Measurements from ENCODE around the gene PHYHIPL.

PHYHIPL gene

DNA sequence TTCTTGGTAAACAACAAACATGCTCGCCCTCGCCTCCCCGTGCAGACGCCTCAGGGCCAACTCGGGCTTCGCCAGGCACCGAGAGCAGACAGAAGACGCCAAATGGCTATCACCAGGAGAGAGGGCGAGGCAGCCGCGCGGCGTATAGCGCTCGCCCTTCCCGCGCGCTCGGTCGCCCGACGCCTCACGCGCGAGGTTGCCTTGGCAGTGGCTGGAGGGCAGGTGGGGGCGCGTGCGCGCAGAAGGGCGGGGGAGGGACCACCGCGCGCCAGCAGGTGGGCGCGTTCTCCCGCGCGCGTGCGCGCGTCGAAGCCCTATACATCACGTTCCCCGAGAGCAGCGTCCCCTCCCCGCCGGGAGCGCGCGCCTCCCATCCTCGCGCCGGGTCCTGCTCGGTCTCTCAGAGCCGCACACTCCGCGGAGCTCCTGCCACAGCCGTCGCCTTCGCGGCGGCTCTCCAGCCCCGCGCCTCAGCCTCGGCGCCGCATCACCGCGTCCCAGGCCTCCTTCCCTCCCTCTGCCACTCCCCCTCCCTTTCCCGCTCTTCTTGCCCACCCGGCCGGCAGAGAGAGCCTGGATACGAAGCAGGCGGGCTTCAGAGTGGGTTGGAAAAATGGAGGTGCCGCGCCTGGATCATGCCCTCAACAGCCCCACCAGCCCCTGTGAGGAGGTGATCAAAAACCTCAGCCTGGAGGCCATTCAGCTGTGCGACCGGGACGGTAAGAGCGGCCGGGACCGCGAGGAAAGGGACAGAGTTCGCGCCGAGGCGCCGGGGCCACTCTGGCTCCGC lies at the start of gene PHYHIPL:
PHYHIPL (plus strand) TSS at position 403 of the 790 bp plus-strand sequence; CDS start at position 614, 211 bp downstream.
- DNase-seq = no peak

DNA sequence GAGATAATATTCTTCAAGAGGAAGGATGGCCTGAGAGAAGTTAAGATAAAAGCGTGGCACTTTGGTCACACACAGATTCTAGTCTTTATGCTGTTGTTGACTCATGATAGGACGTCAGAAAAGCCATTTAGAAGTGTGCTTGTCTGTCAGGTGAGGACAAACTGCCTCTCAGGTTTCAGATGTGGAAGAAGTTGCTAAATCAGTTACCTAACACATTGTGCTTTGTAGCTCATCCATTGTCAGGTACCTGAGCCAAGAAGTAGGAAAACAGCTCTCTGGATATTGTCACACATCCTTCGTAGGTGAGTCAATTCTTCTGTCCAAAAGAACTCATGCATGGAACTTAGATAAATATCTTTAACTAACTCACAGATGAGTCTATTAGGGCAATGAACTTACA lies 49.5 kb upstream of the PHYHIPL start:
- no peak for DNase-seq

DNA sequence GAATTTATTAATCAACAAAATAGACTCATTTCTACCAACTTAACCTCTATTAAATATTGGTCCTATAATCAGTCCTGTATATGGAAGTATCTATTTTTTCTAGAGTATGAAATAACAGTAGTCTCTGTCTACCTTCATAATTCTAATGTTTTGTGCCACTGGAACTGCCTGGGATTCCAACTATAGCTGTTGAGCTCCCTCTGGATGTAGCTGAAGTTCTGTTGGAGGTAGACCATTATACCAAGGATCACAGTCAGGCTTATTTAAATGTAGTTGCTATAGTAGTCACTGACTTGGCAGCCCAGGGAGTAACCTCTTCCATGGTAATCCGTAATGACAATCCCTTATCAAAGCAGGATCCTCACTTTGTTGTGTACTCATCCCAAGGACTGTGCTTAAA lies 48.5 kb upstream of the PHYHIPL start:
- no peak for DNase-seq

DNA sequence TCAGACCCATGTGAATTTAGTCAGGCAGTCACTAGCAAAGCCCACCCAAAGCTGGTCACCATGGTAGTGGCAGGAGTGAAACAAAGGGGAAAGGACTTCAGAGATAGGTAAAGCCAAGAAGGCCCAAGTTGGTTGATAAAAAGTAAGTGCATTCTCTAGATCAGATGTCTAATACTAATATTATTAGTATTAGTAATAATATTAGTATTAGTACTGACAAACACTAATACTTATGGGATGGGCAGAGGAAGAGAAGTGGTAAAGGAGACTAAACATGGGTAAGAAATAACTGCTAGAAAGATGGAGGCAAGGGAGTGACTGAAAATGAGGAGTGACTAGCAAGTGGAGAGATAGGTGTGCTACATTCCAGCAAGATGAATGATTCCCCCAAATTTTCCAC lies 46.6 kb upstream of the PHYHIPL start:
- DNase-seq = no peak

DNA sequence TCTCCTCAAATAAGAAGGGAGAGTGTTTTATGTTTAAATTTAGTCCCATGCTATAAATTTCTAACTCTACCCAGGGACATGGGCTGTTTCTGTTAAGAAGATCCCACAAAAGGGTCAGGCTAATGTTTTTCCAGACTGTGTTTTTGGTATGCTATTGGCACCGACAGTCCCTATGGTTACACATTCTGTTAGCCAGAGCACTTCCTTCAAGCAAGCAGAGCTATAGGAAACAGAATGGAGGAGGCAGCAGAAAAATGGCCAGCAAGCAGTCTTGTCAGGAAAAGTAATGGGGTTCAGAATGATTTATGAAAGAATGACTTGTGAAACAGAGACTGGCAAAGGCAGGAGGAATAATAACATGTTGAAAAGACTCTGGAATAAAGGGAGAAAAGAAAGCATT lies 44.8 kb upstream of the PHYHIPL start:
- no peak for DNase-seq

DNA sequence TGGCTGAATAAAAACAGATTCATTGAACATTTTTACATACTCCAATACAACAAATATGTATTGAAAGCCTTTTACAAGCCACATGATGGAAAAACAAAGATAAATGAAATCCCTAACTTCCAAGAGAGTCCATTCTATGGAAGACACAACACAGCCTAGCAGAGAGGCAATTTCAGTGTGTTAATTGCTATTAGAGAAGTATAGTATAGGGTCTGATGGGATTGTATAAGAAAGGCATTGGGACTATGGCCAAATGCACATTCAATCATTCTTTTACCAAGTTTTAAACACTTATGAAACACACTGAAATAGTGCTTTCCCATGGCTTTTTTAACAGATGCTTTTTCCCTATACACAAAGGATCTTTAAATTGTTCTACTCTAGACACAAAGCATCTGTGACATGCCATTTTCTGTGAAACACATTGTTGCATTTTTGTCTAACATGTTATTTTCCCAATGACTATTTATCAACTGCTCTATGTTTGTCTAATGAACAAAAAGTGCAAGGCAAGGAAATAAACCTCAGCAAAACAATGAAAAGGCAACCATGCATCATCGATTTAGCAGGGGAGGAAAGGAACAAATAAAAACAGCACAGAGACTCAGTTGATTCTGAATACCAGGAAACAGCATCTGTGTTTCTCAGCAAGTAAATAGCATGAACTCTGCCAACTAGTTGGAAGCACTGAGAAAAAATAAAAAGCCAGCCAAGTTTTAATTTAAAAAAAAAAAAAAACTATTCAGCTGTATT lies 42.4 kb upstream of the PHYHIPL start:
- no peak for DNase-seq

DNA sequence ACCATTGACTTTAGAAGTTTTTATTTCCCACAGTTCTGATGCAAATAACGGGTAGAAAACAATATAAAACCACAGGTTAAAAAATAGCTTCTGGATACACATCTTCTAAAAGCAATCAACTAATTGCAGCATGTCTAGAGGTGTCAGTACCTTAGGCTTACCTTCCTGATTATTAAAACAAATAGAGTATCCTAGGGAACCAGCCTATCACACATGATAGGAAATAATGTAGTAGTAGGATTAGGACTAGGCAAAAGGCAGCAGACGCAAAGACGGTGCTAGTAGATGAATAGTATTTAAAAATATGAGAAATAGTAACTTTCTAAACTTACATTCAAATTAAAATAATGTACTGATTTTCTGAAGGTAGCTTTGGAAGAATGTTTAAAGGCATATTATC lies 41.7 kb upstream of the PHYHIPL start:
- no peak for DNase-seq

DNA sequence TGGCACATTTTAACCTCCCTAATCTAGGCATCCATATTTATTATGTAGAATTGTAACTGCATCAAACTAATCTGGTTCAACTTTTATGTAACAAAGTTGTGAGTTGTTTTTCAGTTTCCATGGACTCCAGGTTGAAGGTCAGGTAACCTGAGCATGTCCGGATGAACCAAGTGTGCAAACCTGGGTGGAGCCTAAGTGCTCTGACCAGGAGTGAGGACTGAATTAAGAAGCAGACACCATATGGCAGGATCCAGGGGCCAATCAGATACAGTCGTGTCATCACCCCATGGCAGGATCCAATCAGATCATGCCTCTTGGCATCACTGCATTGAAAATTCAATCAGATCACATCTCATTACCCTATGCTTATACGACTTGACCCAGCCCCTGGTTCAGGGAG lies 41.2 kb upstream of the PHYHIPL start:
- no peak for DNase-seq

DNA sequence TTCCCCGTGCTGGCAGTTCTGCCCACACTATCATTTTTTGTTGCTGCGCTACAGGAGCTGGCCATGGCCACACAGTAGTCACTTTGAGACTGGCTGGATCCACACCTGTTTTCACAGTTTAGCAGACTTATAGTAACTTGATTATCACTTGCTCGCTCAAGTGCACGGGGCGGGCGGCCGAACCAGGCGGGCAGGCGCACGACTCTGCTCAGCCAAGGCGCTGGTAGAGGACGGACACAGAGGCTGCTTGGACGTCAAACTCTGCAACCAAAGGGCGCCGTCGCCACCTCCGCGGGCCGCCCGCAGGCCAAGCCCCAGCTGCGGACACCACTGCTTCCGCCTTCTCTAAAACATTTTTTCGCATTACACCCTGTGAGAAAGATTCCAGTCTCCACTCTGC lies 38.4 kb upstream of the PHYHIPL start:
- DNase-seq = no peak

DNA sequence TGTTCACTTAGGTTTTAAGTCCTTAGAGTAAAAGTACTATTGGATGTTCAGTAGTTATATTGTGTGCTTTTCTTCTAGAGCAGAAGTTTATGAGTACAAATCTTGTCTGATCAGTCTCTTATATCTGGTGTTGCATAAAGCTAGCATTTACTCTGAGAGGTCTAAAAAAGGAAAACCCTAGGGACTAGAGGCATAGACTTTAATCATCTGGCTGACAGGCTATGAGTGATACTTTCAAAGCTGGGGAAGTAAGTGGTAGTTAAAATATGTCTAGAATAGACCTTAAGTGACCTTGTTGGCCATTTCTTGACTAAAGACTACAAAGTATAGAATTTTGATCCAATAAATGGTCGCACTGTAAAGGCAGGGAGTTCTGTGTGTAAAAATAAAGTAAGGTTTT lies 32.9 kb upstream of the PHYHIPL start:
- DNase-seq = no peak

DNA sequence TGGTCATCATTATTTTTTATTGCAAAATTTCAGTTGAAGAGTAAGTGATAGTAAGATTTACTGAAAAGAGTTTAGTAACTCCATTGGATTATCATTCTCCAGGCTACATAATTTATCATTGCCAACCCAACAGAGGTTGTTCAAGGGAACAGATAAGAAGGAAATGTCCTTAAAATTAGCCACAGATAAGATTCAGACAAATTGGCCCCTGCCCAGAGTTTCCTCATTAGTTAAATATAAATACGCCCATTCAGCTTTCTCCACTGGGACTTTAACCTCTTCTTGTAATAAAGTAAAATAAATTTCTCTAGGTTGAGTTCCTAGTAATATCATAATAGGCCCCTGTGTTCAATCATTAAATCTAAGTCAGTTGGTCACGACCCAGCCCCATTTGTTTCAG lies 27.7 kb upstream of the PHYHIPL start:
- no peak for DNase-seq

DNA sequence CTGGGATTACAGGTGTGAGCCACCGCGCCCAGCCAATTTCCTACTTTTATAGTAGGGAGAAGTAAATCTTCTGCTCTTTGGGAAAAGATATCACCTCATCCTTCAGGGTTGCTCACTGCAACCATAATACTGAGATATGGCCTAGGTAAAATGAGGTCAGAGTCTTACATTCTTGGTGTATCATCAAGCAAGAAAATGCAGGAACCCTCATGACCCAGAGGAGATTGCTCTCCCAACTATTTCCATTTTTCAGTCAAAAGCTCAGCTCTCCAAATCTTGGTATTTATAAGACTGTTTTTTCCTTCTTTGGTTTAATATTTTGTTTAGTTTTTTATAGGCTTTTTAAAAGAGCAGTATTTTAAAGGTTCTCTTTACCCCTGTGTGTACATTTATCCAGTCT lies 20.9 kb upstream of the PHYHIPL start:
- DNase-seq = no peak

DNA sequence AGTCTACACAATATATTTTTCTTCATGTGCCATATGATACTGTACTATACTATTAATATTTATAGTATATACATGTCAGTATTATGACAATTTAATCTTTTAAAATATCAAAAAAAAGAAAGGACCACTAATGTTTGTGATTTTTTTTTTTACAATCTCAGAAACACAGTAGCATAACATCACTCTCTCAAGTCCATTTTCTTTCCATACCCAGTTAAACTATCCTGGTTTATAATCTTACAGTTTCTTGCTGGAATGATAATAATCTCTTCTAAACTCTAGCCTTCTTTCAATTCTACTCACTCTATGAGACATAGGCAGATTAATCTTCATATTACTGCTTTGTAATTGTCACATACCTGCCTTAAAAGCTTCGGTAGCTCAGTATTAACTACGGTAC lies 8.9 kb upstream of the PHYHIPL start:
- no peak for DNase-seq

DNA sequence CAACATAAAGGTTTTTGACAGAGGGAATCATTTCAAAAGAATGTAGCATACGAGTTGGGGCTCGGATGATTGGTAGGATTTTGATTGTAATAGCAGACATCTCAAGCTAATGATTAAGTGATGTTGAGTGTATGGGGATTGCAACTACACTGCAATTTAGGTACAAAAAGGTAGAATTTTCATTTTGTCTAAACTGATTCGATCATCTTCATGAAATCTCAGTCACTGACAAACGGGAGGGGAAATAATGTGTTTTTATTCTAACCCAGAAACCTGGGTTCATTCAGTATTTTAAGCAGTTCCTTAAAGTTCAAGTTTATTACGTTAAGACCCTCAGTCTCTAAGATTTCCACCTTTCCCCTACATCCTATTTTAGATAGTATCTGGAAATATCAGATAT lies 3.9 kb upstream of the PHYHIPL start:
- no peak for DNase-seq

DNA sequence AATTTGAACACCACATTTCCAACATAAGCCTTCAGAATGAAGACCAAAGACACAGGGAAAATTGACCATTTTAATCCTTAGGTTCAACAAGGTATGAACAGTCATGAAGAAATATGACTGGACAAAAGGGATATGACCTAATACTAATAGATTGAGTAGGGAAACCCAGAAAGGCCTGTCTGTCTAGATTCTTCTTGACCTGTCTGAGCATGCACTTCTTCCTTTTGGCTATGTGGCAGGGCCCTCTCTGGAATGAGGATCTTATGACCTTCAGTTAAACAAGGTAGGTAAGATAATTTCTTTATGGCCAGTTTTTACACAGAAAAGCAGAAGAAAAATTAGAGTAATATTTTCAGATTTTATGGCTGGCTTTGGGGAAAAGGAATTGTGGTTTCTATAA lies 3.0 kb upstream of the PHYHIPL start:
- DNase-seq = no peak

DNA sequence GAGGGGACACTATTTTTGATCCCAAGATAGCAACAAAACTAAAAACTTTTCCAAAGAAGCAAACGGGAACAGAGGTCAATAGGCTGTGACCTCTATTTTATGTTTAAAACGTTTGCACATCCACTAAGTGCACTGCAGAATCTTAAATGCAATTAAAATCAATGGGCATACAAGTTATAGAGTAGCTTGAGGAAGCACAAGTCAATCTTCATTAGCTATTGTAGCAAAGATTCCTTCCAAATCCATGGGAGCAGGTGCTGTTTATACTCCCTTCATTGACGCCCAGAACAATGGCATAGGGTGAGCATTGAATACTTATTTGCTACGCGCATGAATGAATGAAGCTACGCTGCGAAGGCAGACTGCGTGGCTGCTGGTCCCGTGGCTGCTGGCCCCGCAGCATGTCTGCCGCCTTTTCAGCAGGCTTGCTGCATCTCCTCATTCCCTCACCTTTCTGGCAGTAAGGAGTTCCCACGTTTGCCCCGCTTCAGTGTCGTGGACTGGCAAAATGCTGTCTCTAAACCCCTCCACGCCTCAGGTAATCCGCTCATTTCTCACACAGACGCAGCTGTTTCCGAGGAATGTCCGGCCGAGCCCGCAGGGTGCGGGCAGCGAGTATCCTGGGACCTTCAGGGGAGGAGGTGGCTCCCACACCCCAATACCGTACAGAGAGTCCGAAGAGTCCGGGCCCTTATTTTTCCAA lies 754 bp upstream of the PHYHIPL start:
- DNase-seq = no peak

DNA sequence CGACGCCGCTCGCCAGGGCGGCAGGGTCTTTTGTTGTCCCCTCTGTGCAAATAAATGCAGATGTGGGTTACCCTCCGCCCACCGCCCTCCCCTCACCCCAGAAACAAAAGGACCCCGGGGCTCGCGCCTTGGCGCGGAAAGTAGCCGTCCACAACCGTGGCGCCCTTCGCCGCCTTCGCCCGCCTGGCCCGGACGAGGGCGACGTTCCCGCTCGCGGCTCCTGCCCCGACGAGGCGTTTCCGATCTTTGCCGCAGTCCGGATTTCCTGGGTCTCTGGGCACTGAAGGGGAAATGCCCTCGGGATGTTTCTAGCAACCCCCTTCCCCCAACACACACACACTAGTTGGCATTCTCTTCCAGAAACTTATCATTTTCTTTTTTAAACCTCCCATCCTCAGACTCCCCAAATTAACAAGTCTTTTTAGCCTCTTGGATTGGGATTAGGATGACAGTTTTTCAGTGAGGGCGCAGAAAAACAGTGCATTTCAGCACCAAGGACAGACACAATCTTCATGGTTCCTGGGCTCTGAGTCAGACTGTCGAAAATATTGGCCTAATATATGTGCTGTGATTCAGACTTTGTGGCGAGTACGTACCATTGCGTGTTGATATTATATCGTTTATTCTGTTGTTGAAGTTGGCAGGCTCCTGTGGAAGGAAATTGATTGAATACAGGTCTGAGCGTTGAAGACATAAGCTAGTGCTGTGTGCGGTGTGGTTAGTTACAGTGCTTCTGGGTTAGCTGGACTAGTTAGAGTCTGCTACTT lies 771 bp downstream of the PHYHIPL start:
- no peak for DNase-seq

DNA sequence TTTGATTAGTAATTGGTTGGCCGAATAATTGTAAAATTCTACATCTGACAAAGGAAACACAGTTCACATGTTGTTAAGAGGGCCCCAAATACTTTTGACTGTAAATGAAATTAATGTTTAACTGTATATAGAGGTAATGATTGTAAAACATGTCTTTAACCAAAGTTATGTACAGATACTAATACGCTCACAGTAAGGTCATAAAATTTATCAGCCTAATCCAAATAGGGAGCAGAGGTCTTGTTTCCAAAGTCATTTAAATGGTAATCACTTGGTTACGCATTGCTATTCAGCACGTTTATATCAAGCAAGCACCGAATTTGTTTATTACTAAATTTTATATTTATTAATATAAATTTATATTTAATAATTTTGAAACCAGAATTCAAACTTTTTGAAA lies 1.4 kb downstream of the PHYHIPL start:
- no peak for DNase-seq

DNA sequence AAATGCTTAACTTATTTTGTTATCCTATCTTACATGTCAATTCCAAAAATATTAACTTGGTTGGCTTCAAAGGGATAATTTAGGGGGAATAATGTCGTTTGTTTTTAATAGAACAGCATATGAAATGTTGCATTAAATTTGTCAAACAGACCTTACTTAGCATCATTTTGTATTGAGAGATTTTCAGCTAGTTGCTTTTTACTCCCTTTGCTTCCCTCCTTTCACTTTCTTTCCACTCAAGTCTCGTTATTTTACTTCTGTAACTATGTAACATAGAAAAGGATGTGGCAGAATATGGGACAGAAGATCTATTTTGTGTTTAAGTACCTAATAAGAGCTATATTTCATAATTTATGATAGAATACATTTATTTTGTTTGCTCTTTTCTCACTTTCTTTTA lies 2.6 kb downstream of the PHYHIPL start:
- DNase-seq = no peak

DNA sequence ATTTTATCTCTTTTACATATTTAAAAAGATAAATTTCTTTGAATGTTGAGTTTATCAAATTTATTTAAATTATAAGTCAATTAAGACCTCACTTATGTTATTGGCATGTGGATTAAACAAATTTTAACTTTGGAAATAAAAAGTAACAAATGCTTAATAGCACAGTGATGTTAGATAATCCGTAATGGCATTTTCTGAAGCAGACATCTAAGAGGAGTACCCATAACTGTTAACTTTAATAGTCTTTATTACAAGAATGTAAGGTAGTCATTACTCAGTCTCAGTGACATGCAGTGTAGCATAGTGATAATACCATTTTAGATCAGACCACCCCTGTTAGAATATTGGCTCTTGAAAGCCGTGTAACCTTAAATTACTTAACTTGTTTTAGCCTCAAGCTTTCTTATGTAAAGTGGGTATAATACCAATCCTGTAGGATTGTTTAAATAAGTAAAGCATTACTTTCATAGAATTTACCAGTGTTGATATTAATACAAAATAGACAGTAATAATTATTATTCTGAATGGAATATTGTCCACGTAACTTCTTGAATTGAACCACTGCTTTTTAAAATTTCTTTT lies 4.3 kb downstream of the PHYHIPL start:
- no peak for DNase-seq

DNA sequence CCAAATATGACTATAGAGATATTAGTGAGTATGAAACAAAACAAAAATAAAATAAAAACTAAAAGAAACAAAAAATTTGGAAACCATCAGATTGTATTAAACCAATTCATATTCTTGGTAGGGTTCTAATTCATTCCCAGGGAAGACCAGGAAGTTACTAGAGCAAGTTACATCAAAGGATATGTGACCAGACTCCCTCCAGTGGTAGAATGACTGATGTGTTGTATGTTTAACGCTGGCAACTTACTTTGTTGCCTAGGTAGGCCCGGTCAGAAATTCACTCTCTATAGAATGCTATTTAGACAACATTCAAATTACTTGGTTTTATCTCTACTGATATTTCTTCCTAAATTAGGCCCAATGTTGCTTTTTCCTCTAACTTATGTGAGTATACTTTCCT lies 5.2 kb downstream of the PHYHIPL start:
- DNase-seq = no peak

DNA sequence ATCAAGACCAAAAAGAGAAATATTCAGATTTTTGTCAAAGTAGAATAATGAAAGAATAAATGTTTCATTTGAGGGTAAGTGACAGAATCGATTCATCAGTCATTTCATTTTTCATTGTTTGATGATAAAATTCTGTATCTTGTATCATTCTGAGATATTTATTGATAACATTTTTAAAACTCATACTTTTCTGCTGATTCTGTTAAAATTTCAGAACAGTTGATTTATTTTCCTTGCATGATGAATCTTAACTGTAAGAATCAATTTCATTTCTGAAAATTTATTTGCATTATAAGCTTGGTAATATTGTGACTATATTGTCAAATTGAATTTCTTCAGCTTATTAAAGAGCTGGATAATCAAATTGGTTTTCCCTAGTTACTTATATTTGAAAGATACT lies 13.9 kb downstream of the PHYHIPL start:
- DNase-seq = no peak

DNA sequence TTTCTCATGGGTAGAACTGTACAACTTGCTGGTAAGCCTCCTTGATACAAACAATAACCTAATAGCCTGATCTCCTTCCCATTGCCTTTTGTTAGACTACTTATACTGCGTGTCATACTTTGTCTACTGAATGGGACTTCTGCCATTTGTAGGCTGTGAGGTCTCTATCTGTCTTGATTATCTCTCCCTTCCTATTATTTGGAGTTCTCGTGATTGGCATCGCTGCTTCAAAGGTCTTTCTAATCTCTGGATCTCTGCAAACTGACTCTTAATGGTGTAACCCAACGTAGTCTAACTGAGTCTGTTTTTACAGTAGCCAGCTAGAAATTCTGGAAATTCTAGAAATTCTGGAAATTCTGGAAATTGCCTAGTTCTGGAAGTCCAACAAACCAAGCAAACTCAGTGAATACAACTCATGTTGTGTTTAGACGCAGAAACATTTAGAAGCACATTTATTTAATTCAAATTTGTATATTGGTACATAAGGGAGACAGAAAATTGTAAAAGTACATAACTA lies 29.8 kb downstream of the PHYHIPL start:
- no peak for DNase-seq
